ENCODE results near the gene CPEB2.

Gene CPEB2

DNA sequence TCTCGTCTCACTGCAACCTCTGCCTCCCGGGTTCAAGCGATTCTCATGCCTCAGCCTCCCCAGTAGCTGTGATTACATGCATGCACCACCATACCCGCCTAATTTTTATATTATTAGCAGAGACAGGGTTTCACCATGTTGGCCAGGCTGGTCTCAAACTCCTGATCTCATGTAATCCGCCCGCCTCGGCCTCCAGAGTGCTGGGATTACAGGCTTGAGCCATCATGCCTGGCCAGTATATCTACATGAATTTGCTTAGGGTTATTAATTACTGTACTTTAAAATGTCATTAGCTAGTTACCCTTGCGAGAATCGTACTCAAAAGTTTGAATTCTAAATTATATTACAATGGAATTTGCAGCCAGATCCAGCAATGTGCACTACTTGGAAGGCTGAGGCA is 8.9 kb downstream of the CPEB2 start:
- no peak for DNase-seq

DNA sequence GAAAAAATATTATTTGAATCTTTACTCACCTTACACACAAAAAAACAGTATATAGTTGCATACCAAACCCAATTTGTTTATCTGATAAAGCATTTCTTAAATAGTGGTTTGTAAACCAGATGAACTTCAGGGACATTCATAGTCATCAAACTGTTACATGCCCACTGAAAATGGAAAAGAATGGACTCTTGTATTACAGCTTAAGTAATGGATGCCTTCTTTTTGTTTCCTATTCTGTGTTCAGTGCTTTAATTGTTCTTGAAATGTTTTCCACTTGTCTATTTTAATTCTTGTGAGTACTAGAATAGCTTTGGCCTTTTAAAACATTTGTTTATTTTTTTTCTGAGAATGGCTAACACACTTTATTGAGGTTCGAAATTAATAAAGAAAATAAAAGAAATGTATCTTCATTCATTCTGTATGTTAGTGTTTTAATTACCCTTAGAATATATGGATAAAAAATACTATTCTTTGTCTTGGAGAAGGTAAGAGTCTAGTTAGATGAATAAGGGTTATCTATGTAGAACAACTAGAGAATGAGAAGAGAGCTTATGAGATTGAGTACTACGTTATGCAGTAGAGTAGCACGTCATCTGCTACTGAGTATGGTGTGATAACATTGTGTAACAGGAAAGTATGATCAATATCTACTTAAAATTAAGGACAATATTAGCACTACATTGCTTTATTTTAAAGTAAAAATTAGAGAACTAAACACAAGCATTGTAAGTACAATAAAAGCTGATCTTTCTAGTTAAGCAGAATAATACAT is 9.9 kb downstream of the CPEB2 start:
- DNase-seq, result no peak

DNA sequence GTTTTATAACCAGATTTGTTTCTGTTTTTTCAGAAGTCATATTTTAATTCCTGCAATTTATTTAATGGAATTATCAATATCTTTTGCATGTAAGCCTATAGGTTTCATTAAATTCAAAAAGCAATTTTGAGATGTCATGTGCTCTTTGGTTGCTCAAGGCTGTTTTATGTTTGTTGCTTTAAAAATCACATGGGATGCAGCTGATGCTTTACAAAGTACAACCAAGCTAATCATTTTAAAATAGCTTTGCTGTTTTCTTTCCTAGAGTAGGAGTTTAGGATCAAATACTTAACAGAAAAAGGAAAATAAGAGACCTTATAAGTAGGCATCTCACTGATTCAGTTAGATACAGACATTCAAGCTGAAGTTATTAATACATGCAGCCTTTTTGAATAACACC is 11.3 kb downstream of the CPEB2 start:
- DNase-seq, result no peak

GRCh38 chr4:15015170-15015569 is 12.9 kb downstream of the CPEB2 start:
- no peak for DNase-seq

- DNase-seq, result no peak
These were observed 16.1 kb downstream of the CPEB2 start for GRCh38 chr4:15018361-15018760.

DNA sequence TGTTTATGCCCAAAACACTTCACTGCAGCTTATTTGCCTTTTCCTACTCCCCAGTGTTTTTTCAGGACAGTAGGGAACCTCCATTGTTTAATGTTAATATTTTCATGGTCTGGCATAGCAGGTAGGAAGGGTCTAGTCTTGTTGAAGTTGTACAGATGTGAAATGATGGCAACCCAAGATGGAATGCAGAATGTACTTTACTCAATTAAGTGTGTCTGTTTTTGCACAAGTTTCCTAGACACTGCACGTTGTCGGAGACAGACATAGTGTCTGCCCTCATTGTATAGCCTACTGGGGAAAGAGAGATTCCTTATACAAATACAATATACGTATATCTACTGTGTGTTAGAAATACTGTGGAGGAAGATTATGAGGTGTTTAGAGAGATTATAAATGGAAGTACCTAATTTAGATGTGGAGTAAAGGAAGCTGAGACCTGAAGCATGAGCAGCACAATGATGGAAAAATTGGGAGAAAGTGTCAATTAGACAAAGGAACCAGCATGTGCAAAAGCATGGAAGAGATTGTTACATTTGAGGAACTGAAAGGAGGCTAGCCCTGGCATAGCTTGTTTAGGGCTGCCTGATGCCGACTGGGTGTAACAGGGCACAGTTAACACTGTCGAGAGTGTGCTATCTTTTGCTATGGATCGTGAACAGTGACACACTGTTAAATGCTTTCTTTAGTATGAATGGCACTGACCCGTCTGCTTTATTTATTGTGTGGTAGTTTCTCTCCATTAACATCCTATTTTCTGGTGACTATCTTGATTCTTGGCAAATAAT is 18.4 kb downstream of the CPEB2 start:
- DNase-seq, result no peak

- DNase-seq, result no peak
These were observed 19.0 kb downstream of the CPEB2 start for GRCh38 chr4:15021311-15021710.

DNA sequence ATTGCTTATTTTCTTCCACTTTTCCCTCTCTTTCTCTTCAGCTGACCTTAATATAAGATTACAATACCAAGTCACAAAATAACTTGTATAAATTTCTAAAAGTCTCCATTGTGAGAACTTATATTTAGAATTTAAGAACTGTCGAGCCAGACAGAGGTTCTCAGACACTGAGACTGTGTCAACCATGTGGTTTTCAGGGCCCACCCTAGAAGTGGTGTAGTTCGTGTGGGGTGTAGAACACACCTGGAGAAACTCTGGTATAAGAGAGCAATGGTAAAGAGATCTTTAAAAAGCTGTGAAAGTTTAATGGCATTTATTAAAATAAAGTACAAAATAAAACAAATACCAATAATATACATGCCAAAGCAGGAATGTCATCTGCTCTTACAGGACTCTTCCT is 19.7 kb downstream of the CPEB2 start:
- DNase-seq, result no peak

DNA sequence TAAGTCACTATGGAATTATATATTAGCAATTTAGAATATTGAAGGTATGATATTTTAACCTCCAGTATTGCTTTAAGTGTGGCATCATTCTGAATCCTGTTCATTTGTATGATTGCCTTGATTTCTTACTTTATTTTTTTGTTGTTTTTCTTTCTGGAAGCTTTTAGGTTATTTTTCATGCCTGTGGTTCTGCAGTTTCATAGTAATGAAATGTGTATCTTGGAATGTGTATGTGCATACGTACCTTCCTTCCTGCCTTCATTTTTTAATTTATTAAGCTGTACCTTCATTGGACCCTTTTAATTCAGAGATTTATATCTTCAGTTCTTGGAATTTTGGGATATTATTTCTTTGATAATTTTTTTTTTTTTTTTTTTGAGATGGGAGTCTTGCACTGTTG is 22.1 kb downstream of the CPEB2 start:
- no peak for DNase-seq

- DNase-seq, result no peak
These were observed 23.4 kb downstream of the CPEB2 start for GRCh38 chr4:15025693-15026092.

DNA sequence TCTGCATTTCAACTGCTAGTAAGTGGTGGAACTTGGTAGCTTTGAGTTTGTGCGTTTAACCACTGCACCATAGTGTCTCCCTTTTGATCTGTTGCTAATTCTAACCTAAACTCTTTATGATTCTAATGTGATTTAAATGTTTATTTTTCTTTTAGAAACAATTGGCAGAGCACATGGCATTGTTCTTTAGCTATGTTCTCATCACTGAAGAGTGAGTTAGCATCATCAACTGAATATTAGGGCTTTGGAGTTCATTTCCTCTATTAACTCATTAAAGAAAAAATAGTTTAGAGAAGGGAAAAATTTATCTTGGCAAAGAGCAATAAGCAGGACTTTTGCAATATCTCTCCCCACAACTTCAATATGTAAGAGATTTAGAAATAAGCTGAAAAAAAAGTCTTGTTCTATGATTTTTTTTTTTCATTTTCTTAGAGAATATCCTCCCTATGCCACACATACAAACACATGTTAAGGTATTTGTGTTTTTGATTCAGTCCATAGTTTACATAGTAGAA is 25.7 kb downstream of the CPEB2 start:
- no peak for DNase-seq

- no peak for DNase-seq
These were observed 28.9 kb downstream of the CPEB2 start for GRCh38 chr4:15031197-15031596.

GRCh38 chr4:15031993-15032675 is 29.9 kb downstream of the CPEB2 start:
- DNase-seq, result no peak

DNA sequence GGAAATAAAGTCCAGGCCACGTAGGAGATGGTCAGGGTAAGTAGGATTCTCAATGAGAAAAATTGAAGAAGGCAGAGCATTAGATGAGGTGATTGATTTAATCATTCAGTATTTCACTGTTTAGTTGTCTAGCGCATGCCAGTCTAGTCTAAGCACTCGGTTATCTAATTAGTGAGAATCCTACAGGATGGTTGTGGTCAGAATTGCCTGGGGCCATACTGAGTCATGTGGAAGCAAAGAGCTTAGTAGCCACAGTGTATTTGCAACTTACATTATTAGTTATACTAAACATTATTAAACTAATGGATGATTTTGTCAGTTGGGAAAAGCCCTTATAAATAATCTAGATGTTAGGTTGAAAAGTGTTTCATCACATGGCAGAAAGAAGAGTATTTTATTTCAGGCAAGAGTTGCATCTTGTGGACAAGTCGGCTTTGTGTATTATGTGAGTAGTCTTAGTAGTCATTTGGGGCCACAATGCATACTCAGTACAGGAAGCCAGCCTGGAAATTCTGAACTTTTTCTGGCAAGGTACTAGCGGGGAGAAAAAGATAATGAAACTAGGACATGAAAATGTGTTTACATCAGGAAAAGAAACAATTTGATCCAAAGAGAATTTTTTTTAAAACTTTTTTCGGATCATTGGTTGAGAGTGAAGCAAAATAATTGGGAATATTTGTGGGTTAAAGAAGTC is 31.9 kb downstream of the CPEB2 start:
- no peak for DNase-seq

DNA sequence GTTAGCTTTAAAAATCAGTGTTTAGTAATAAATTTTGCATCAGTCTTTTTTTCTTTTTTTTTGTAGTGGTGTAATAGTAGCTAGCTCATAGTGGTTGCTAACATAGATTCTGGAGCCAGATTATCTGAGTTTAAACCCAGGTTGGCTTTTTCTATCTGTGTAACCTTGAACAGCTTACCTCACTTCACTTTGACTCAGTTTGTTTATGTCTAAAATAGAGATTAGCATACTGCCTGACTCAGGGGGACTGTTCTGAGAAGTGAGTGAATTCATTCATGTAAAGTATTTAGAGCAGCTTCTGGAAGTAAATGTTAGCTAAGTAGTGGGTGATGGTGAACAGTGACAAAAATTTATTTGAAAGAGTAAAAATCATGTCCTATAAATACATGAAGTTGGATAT is 32.9 kb downstream of the CPEB2 start:
- peak; percentile 26 for DNase-seq

DNA sequence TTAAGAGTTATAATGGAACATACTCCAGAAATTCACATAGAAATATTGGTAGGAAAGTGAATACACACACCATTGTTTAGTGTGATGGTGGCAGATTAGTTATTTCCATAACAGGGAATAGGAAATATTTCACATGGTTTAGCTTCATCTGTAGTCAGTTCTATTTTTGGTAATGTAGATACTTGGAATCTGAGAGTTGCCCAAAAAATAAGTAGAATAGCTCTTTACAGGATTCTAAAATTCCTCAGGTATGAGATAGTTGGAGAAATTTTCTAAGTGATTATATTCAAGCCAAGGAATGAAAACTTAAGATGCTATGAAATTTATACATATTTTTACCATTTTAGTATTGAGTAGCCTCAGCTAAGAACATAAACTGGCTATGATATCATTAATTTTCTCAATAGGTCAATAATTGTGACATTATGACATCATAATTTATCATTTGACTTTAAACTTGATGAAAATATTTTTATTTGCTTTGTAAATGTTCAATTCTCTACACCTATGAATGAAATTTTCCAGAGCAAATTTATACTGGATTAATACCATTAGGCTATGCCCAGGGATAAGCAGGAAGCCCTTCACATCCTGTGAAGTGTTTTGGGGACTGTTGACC is 35.8 kb downstream of the CPEB2 start:
- DNase-seq, result no peak

DNA sequence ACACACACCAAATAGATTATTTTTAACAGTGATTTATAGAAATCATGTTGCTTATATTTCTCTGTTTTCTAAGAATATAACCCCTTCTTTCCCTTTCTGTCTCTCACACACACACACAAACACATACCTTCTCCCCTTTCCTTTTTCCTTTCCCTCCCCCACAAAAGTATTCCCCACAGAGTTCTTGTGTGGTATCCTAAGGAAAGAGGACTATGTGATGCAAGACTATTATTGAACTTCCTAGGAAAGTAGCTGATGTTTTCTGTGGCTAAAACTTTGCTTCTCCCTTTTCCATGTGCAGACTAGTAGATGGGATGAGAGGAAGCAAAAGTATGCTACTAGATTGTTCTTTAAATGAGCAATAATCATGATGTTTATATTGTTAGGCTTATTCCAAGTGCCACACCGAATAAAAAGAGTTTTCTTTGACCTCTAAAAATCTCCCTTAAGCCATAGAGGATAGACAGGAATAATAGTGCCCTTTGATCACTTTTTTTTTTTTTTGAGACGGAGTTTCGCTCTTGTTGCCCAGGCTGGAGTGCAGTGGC is 38.7 kb downstream of the CPEB2 start:
- no peak for DNase-seq

DNA sequence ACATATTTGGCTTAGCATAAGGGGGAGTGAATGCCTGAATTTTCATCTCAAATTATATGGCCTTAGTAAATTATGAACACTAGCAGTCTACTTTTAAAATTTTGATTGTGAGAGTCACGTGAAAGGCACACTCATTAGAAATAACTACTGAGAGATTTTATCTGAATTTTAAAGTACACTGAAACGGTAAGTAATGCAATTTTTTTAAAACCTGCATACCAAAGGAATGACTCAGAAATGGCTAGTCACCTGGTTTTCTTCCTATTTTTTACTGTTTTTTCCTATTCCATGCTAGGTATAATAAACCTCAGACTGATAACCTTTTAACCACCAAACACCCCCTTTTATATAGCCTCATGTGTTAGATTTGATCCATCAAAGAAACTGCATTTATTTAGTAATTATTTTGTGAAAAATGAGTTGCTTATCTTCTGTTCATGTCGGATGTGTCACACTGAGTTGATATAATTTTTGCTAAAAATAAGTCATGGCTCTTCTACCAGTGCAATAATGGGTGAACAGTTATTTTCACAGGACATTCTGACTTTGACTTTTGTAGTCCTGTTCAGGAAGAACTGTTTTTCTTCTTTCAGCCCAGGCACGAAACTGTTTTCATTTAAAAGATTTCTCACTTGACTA is 40.4 kb downstream of the CPEB2 start:
- DNase-seq, result no peak

DNA sequence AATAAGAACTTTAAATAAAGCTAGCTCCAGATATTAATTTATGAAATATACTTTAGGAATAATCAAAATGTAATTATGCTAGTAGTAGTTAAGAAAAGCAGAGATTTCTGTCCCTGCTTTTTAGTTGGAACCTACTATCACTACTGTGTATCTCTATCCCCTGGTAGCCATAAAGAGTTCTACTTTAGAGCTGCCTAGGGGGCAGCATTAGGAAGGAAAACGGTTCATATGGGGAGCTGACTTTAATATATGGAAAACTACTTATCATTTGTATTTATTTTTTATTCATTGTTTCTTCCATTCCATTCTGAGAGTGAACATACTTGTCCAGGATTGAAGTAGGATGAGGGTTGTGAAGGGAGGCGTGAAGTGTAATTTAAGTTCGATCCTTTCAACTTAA is 40.9 kb downstream of the CPEB2 start:
- no peak for DNase-seq

DNA sequence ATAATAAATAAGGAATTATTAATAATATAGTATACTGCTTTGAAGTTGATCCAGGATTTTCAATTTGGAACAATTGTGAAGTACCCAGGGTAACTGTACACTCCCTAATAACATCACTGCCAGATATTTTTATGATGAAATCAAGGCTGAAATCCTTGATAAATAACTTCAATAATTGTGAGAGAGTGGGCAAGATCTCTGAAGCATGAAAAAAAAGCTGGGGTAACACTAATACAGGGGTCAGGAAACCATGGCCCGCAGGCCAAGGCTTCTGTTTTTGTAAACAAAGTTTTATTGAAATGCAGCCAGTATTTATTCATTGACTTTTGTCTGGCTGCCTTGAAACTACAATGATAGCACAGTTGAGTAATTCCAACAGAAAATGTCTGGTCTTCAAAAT is 41.6 kb downstream of the CPEB2 start:
- no peak for DNase-seq

GRCh38 chr4:15054541-15054940 is 52.3 kb downstream of the CPEB2 start:
- DNase-seq, result no peak

GRCh38 chr4:15060213-15060612 is 57.9 kb downstream of the CPEB2 start:
- DNase-seq, result no peak
